BLaER1 (cell line): ENCODE measurements around the gene TBX15.

ENCODE experiments used
- H3K27ac ChIP-seq: shearing (Covaris generic); formaldehyde crosslinking; 2 replicates; pipeline ENCODE4 v1.8.1; 2022
- H3K27me3 ChIP-seq: shearing (Covaris generic); formaldehyde crosslinking; 2 replicates; pipeline ENCODE4 v1.8.1; 2022
- H3K36me3 ChIP-seq: shearing (Covaris generic); formaldehyde crosslinking; 2 replicates; pipeline ENCODE4 v1.8.1; 2022
- H3K4me1 ChIP-seq: shearing (Covaris generic); formaldehyde crosslinking; 2 replicates; pipeline ENCODE4 v1.8.1; 2022
- H3K4me2 ChIP-seq: shearing (Covaris generic); formaldehyde crosslinking; 2 replicates; pipeline ENCODE4 v1.8.1; 2022
- H3K4me3 ChIP-seq: shearing (Covaris generic); formaldehyde crosslinking; 2 replicates; pipeline ENCODE4 v1.8.1; 2022
- H3K9ac ChIP-seq: shearing (Covaris generic); formaldehyde crosslinking; 2 replicates; pipeline ENCODE4 v1.8.1; 2022
- H3K9me3 ChIP-seq: shearing (Covaris generic); formaldehyde crosslinking; 2 replicates; pipeline ENCODE4 v1.8.1; 2022
- H4K20me1 ChIP-seq: shearing (Covaris generic); formaldehyde crosslinking; 2 replicates; pipeline ENCODE4 v1.8.1; 2022
- Cebpa-rat ChIP-seq: shearing (Covaris generic); IDR thresholded peaks from 2 replicates; pipeline ENCODE4 v1.8.1; 2022

Gene TBX15

GRCh38 chr1:118988186-118989005 is at the start of gene TBX15:
Gene TBX15 (minus strand): TSS chr1:118988343. CDS start chr1:118987795, 548 bp downstream.
- Histone ChIP-seq H3K36me3 (no peaks in the 10 kb centered on the region), H3K9me3 (peaks cover 72% of the 10 kb centered on the region), H3K27ac (no peak within 1 kb of the TSS), H4K20me1 (no peaks in the 10 kb centered on the region), H3K4me1 (peaks cover 21% of the 10 kb centered on the region), H3K4me2 (no peak within 1 kb of the TSS), H3K27me3 (0 out of 2 replicates have a peak, but pooled peaks cover 5% of the 10 kb centered on the region), H3K4me3 (no peak within 1 kb of the TSS), H3K9ac (no peak within 1 kb of the TSS)
- TF ChIP-seq Cebpa-rat: no peak

- no peak overlapping the region for H3K9ac ChIP-seq
- H3K4me1 ChIP-seq: no peaks in the 10 kb centered on the region
- H4K20me1 ChIP-seq: no peaks in the 10 kb centered on the region
- H3K27ac ChIP-seq: no peak overlapping the region
- H3K27me3 ChIP-seq: no peaks in the 10 kb centered on the region
- no peak for TF ChIP-seq Cebpa-rat
- no peak overlapping the region for H3K4me3 ChIP-seq
- H3K4me2 ChIP-seq: no peak overlapping the region
- H3K9me3 ChIP-seq: peaks cover 4% of the 10 kb centered on the region; the same call in 1 of the 2 replicates
- H3K36me3 ChIP-seq: peaks cover 9% of the 10 kb centered on the region; the same call in 1 of the 2 replicates
Measured at GRCh38 chr1:119034359-119034758, 46.2 kb upstream of the TBX15 start.

- no peaks in the 10 kb centered on the region for H3K4me1 ChIP-seq
- no peak overlapping the region for H3K9ac ChIP-seq
- H3K36me3 ChIP-seq: peaks cover 9% of the 10 kb centered on the region; the same call in 1 of the 2 replicates
- no peaks in the 10 kb centered on the region for H4K20me1 ChIP-seq
- no peaks in the 10 kb centered on the region for H3K27me3 ChIP-seq
- no peak for TF ChIP-seq Cebpa-rat
- no peak overlapping the region for H3K4me3 ChIP-seq
- no peak overlapping the region for H3K27ac ChIP-seq
- H3K4me2 ChIP-seq: no peak overlapping the region
- H3K9me3 ChIP-seq: peaks cover 4% of the 10 kb centered on the region; the same call in 1 of the 2 replicates
Measured at GRCh38 chr1:119032986-119033385, 44.8 kb upstream of the TBX15 start.

GRCh38 chr1:119027759-119028158 is 39.6 kb upstream of the TBX15 start:
- Histone ChIP-seq H3K27me3 (no peaks in the 10 kb centered on the region), H3K9ac (no peak overlapping the region), H3K36me3 (peaks cover 4% of the 10 kb centered on the region; the same call in 1 of the 2 replicates), H3K4me1 (no peaks in the 10 kb centered on the region), H3K4me2 (no peak overlapping the region), H3K27ac (no peak overlapping the region), H4K20me1 (no peaks in the 10 kb centered on the region), H3K4me3 (no peak overlapping the region), H3K9me3 (peaks cover 4% of the 10 kb centered on the region; the same call in 1 of the 2 replicates)
- no peak for TF ChIP-seq Cebpa-rat

- Histone ChIP-seq H3K4me1 (no peaks in the 10 kb centered on the region), H3K36me3 (no peaks in the 10 kb centered on the region), H3K9ac (no peak overlapping the region), H3K4me3 (no peak overlapping the region), H3K27ac (no peak overlapping the region), H3K4me2 (no peak overlapping the region), H3K27me3 (no peaks in the 10 kb centered on the region), H3K9me3 (peaks cover 4% of the 10 kb centered on the region; the same call in 1 of the 2 replicates), H4K20me1 (no peaks in the 10 kb centered on the region)
- TF ChIP-seq Cebpa-rat: no peak
Measured at GRCh38 chr1:119026956-119027355, 38.8 kb upstream of the TBX15 start.

- H4K20me1 ChIP-seq: no peaks in the 10 kb centered on the region
- no peaks in the 10 kb centered on the region for H3K27me3 ChIP-seq
- H3K27ac ChIP-seq: no peak overlapping the region
- no peaks in the 10 kb centered on the region for H3K36me3 ChIP-seq
- no peak for TF ChIP-seq Cebpa-rat
- H3K4me2 ChIP-seq: no peak overlapping the region
- no peaks in the 10 kb centered on the region for H3K9me3 ChIP-seq
- no peaks in the 10 kb centered on the region for H3K4me1 ChIP-seq
- no peak overlapping the region for H3K9ac ChIP-seq
- H3K4me3 ChIP-seq: no peak overlapping the region
Measured at GRCh38 chr1:119015547-119015946, 27.4 kb upstream of the TBX15 start.

- Histone ChIP-seq H3K4me2 (no peak overlapping the region), H3K4me1 (no peaks in the 10 kb centered on the region), H3K9ac (no peak overlapping the region), H3K27me3 (no peaks in the 10 kb centered on the region), H3K36me3 (no peaks in the 10 kb centered on the region), H3K9me3 (peaks cover 12% of the 10 kb centered on the region), H3K27ac (no peak overlapping the region), H3K4me3 (no peak overlapping the region), H4K20me1 (no peaks in the 10 kb centered on the region)
- TF ChIP-seq Cebpa-rat: no peak
Measured at GRCh38 chr1:119012383-119012782, 24.2 kb upstream of the TBX15 start.

GRCh38 chr1:119011706-119012105 is 23.6 kb upstream of the TBX15 start:
- TF ChIP-seq Cebpa-rat: no peak
- H3K4me2 ChIP-seq: no peak overlapping the region
- H4K20me1 ChIP-seq: no peaks in the 10 kb centered on the region

GRCh38 chr1:119011116-119011515 is 23.0 kb upstream of the TBX15 start:
- H3K27ac ChIP-seq: no peak overlapping the region
- TF ChIP-seq Cebpa-rat: no peak
- no peaks in the 10 kb centered on the region for H3K4me1 ChIP-seq
- H4K20me1 ChIP-seq: no peaks in the 10 kb centered on the region
- H3K4me2 ChIP-seq: no peak overlapping the region
- H3K9me3 ChIP-seq: peaks cover 24% of the 10 kb centered on the region
- H3K27me3 ChIP-seq: no peaks in the 10 kb centered on the region
- no peak overlapping the region for H3K4me3 ChIP-seq
- no peaks in the 10 kb centered on the region for H3K36me3 ChIP-seq
- H3K9ac ChIP-seq: no peak overlapping the region

More at GRCh38 chr1:119011706-119012105, 23.6 kb upstream of the TBX15 start:
- Histone ChIP-seq H3K4me1 (no peaks in the 10 kb centered on the region), H3K27ac (no peak overlapping the region), H3K9ac (no peak overlapping the region), H3K27me3 (no peaks in the 10 kb centered on the region), H3K36me3 (no peaks in the 10 kb centered on the region), H3K4me3 (no peak overlapping the region), H3K9me3 (peaks cover 18% of the 10 kb centered on the region)

- no peak for TF ChIP-seq Cebpa-rat
- no peaks in the 10 kb centered on the region for H4K20me1 ChIP-seq
- H3K9ac ChIP-seq: no peak overlapping the region
- H3K36me3 ChIP-seq: no peaks in the 10 kb centered on the region
- no peak overlapping the region for H3K4me3 ChIP-seq
- peaks cover 31% of the 10 kb centered on the region for H3K9me3 ChIP-seq
- H3K4me1 ChIP-seq: no peaks in the 10 kb centered on the region
- H3K27ac ChIP-seq: no peak overlapping the region
- H3K27me3 ChIP-seq: no peaks in the 10 kb centered on the region
- no peak overlapping the region for H3K4me2 ChIP-seq
Measured at GRCh38 chr1:119010201-119010600, 22.1 kb upstream of the TBX15 start.
